GM21576 (cell line): ENCODE results near the gene CORO2A.
"Not testable (repeated sequence)": the region's sequence is repeated elsewhere in the genome, so short reads cannot be mapped to it uniquely, and the experiment has no call there.

Experiments
- ATAC-seq: cut with Tn5 transposase; IDR thresholded peaks from one replicate; pipeline ENCODE4 v1.9.1; 2021; ENCODE audit warnings: mild to moderate bottlenecking, moderate library complexity; ENCODE audit not compliant: unreplicated experiment

Gene CORO2A

DNA sequence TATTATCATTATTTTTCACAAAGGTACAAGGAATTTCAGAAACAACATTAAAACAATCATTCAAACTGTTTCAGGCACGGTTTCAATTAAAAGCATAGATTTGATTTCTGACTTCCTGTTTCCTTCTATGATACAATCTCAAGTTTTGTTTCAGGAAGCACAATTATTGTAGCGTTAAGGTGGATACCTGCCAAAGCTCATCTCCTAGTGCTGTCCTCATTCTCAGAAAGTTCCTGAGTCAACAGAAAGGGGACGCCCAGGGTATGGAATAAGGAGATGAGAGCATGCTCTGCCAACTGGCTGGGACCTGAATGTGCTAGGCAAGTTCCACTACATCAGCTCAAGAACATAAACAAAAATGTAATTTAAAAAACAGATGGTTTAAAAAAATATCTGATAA, 71.4 kb downstream of the CORO2A start:
- ATAC-seq, result no peak

- no peak for ATAC-seq
These were observed 72.0 kb downstream of the CORO2A start for GRCh38 chr9:98120476-98120875.

- ATAC-seq, result peak; percentile 43
These were observed 73.5 kb downstream of the CORO2A start, which contains the start of gene TRIM14 for GRCh38 chr9:98118640-98119601. Gene TRIM14 (minus strand): TSS chr9:98119222. CDS start chr9:98119188, 34 bp downstream.

GRCh38 chr9:98117984-98118639, 74.3 kb downstream of the CORO2A start:
- no peak for ATAC-seq

- not testable (repeated sequence) for ATAC-seq
These were observed 75.3 kb downstream of the CORO2A start for GRCh38 chr9:98117097-98117496.

GRCh38 chr9:98109052-98109451, 83.4 kb downstream of the CORO2A start:
- no peak for ATAC-seq

DNA sequence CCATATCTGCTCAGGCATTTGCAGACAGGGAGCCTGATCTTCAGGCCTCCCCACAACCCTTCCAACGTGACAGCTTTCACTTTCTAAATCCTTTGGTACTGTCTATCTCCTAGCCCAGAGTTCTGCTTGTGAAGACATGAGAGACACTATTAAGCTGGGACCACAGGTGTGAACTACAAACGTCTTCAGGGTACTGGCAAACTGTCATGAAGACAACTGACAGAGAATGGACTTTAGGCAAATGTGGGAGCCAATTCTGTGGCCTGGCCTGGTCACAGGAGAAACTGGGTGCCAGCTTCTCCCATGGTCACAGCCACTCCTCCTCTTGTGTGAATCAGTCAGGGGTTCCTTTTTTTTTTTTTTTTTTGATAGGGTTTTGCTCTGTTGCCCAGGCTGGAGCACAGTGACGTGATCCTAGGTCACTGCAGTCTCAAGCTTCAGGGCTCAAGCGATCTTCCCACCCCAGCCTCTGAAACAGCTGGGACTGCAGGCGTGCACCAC, 83.9 kb downstream of the CORO2A start:
- peak; percentile 75 for ATAC-seq

GRCh38 chr9:98107926-98108325, 84.5 kb downstream of the CORO2A start:
- peak; percentile 18 for ATAC-seq

- ATAC-seq, result no peak
These were observed 87.4 kb downstream of the CORO2A start for GRCh38 chr9:98105006-98105405.

DNA sequence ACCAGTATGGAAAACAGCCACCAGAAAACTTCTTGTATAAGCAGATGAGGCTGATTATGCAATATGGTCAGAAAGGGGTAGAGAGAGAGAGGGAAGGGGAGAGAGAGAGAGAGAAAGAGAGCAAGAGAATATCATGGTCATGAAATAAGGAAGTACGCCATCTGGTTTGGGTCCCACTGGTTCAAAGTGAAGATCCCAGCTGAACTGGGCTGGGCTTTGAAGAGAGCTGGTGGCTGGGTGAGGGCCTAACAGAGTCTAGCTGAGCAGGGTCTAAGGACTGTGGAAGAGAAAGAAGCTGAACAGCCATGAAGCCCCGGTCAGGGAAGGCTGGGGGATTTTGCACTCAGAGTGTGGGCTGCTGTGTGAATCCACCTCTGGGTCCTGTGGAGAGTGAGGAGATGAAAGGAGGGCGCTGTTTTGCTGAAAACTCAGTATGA, 88.0 kb downstream of the CORO2A start:
- ATAC-seq, result no peak

- peak; percentile 94 for ATAC-seq
These were observed 90.6 kb downstream of the CORO2A start for GRCh38 chr9:98101868-98102273.

DNA sequence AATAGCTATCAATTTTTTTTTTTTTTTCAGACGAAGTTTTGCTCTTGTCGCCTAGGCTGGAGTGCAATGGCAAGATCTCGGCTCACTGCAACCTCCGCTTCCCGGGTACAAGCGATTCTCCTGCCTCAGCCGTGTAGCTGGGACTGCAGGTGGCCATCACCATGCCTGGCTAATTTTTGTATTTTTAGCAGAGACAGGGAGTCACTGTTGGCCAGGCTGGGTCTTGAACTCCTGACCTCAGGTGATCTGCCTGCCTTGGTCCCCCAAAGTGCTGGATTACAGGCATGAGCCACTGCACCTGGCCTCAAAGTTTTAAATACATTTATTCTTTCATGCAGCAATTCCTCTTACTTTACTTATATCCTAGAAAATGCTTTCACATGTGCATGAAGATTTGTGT, 91.0 kb downstream of the CORO2A start:
- ATAC-seq, result no peak

DNA sequence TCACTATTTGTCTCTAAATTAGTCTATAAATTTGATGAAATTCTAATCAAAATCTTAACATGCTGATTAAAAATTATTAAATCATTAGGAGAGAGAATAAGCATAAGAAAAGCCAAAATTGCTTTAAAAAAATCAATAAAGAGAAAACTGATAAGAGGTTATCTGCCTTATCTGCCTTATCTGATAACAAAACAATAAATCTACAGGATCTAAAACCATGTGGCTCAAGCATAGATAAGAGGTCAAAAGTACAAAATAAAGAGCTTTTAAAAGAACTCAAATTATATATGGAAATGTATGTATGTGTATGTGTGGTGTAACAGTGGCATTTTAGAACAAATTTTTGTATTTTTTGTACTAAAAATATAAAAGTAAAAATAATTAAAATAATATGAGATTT, 92.0 kb downstream of the CORO2A start:
- no peak for ATAC-seq

DNA sequence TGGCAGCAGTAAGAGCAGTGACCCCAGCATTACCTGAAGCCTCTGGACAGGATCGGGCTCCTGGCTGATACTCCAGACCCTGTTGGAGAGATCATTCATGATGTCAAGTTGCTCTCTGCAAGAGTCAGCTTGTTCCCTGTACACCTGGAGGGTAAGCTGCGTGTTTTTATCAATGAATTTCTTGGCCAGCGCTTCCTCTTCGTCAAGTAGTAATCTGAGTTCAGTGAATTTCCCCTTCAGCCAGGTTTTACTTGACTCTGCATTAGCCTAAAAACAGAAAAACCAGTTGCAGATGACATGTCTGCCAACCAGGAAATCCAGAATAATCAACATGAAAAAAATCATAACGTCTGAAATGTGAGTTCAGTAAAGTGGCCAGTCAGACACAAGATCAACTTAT, 92.5 kb downstream of the CORO2A start:
- no peak for ATAC-seq

GRCh38 chr9:98099346-98099745, 93.1 kb downstream of the CORO2A start:
- ATAC-seq, result no peak

DNA sequence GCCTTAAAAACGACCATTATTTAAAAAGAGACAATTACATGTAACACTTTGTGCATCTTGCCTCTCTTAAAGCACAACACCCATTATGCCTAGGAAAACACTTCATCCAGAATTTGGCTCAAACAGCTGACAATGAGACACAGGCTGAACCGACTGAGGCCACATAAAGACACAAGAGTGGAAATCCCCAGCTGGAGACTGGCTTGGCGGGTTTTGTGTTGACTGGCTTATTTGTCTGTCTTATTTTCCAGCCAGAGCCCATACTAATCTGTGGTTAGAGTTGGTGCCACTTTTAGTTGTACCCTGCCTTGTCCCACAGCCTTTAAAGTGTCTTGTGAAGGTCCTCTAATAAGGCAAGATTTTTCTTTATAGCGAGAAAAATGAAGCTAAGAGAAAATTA, 94.6 kb downstream of the CORO2A start:
- no peak for ATAC-seq

- ATAC-seq, result no peak
These were observed 96.3 kb downstream of the CORO2A start for GRCh38 chr9:98096091-98096490.

- ATAC-seq, result no peak
These were observed 97.0 kb downstream of the CORO2A start for GRCh38 chr9:98095401-98095800.

- no peak for ATAC-seq
These were observed 97.6 kb downstream of the CORO2A start for GRCh38 chr9:98094851-98095250.

GRCh38 chr9:98094316-98094715, 98.1 kb downstream of the CORO2A start:
- no peak for ATAC-seq

GRCh38 chr9:98092613-98092931, 99.9 kb downstream of the CORO2A start:
- no peak for ATAC-seq
